WTC11 (cell line): Measurements from ENCODE around the gene KIF20B. TPM values are rescaled to one million over a fixed set of nuclear protein-coding genes. Genes with fewer than 3 reads are reported as not detected.

Experiments
- ATAC-seq: fragments of 200-7000 bp; cut with Tn5 transposase; 2 replicates; pipeline ENCODE4 v1.10.0; 2021; ENCODE audit warnings: mild to moderate bottlenecking, moderate library complexity
- CTCF ChIA-PET: fragments of 300-600 bp; sonication (Branson Sonifier 250); formaldehyde crosslinking; loops from one replicate; lab custom pipeline; 2021; ENCODE audit warnings: antibody characterized with exemption; lab: Charles Lee
- POLR2A ChIA-PET: fragments of 350-600 bp; sonication (Branson Sonifier 250); formaldehyde crosslinking; loops from one replicate; lab custom pipeline; 2021; ENCODE audit warnings: antibody characterized with exemption; lab: Charles Lee
- DNase-seq: peaks from one replicate; pipeline ENCODE4 v3.0.0; 2021; ENCODE audit warnings: low spot score
- H3K27ac Mint-ChIP-seq: 2 replicates; pipeline ENCODE4 v1.8.0; 2021; ENCODE audit warnings: mixed read lengths
- H3K27me3 Mint-ChIP-seq: 2 replicates; pipeline ENCODE4 v1.8.0; 2021; ENCODE audit warnings: low read depth, mild to moderate bottlenecking, moderate library complexity, mixed read lengths
- H3K36me3 Mint-ChIP-seq: 2 replicates; pipeline ENCODE4 v1.8.0; 2021; ENCODE audit warnings: mixed read lengths
- H3K4me1 Mint-ChIP-seq: 2 replicates; pipeline ENCODE4 v1.8.0; 2022; ENCODE audit warnings: mixed read lengths
- H3K4me3 Mint-ChIP-seq: 2 replicates; pipeline ENCODE4 v1.8.0; 2021; ENCODE audit warnings: mild to moderate bottlenecking, moderate library complexity, mixed read lengths
- H3K9me3 Mint-ChIP-seq: 2 replicates; pipeline ENCODE4 v1.8.0; 2021; ENCODE audit warnings: mixed read lengths
- ATF1 ChIP-seq: sonication (generic); formaldehyde crosslinking; IDR thresholded peaks from 2 replicates; pipeline ENCODE4 v1.8.1; 2023; ENCODE audit warnings: mild to moderate bottlenecking, moderate library complexity, missing genetic modification reagents
- EMX1 ChIP-seq: fragments of 250-450 bp; sonication (Bioruptor Pico); IDR thresholded peaks from 2 replicates; pipeline ENCODE4 v1.8.0; 2021; ENCODE audit warnings: mild to moderate bottlenecking
- GRHL2 ChIP-seq: fragments of 250-450 bp; sonication (Bioruptor Pico); IDR thresholded peaks from 2 replicates; pipeline ENCODE4 v1.8.0; 2022; ENCODE audit warnings: mild to moderate bottlenecking, moderate library complexity; ENCODE audit not compliant: insufficient replicate concordance, severe bottlenecking
- NR1H2 ChIP-seq: sonication (generic); formaldehyde crosslinking; IDR thresholded peaks from 2 replicates; pipeline ENCODE4 v1.9.0; 2021; ENCODE audit warnings: mild to moderate bottlenecking, moderate library complexity, missing genetic modification reagents
- NR2C2 ChIP-seq: sonication (generic); formaldehyde crosslinking; IDR thresholded peaks from 2 replicates; pipeline ENCODE4 v1.8.0; 2022; ENCODE audit warnings: mild to moderate bottlenecking, missing genetic modification reagents
- RELA ChIP-seq: sonication (generic); formaldehyde crosslinking; IDR thresholded peaks from 2 replicates; pipeline ENCODE4 v1.8.1; 2022; ENCODE audit warnings: missing genetic modification reagents, mild to moderate bottlenecking, borderline replicate concordance
- SMAD4 ChIP-seq: sonication (generic); formaldehyde crosslinking; IDR thresholded peaks from 2 replicates; pipeline ENCODE4 v1.8.0; 2022; ENCODE audit warnings: mild to moderate bottlenecking, missing genetic modification reagents
- TEAD4 ChIP-seq: sonication (generic); formaldehyde crosslinking; IDR thresholded peaks from 2 replicates; pipeline ENCODE4 v1.8.0; 2022; ENCODE audit warnings: mild to moderate bottlenecking, missing genetic modification reagents
- ZNF416 ChIP-seq: fragments of 250-450 bp; sonication (Bioruptor Pico); IDR thresholded peaks from 2 replicates; pipeline ENCODE4 v1.9.0; 2021; ENCODE audit warnings: mild to moderate bottlenecking, inconsistent platforms
- ZNF512 ChIP-seq: sonication (generic); formaldehyde crosslinking; IDR thresholded peaks from 2 replicates; pipeline ENCODE4 v1.8.1; 2022; ENCODE audit warnings: missing genetic modification reagents, borderline replicate concordance
- ZNF671 ChIP-seq: fragments of 250-450 bp; sonication (Bioruptor Pico); IDR thresholded peaks from 2 replicates; pipeline ENCODE4 v1.8.0; 2021; ENCODE audit warnings: mild to moderate bottlenecking
- total RNA-seq: library from RNA; stranded (reverse); gene quantifications from 3 replicates; pipeline ENCODE4 v1.2.3, GENCODE V29; 2021
- TF ChIP-seq, protein P1 (sequence below): sonication (generic); formaldehyde crosslinking; IDR thresholded peaks from 2 replicates; pipeline ENCODE4 v1.8.1; 2022; ENCODE audit warnings: low read depth, missing genetic modification reagents, borderline replicate concordance
- TF ChIP-seq, protein P2 (sequence below): fragments of 250-450 bp; sonication (Bioruptor Pico); IDR thresholded peaks from 2 replicates; pipeline ENCODE4 v1.9.0; 2021; ENCODE audit warnings: mild to moderate bottlenecking
- TF ChIP-seq, protein P3 (sequence below): sonication (generic); formaldehyde crosslinking; IDR thresholded peaks from 2 replicates; pipeline ENCODE4 v1.8.0; 2022; ENCODE audit warnings: missing genetic modification reagents
- TF ChIP-seq, protein P4 (sequence below): sonication (generic); formaldehyde crosslinking; IDR thresholded peaks from 2 replicates; pipeline ENCODE4 v1.8.1; 2023; ENCODE audit warnings: mild to moderate bottlenecking, missing genetic modification reagents, moderate library complexity
- TF ChIP-seq, protein P5 (sequence below): fragments of 250-450 bp; sonication (Bioruptor Pico); IDR thresholded peaks from 2 replicates; pipeline ENCODE4 v1.9.0; 2021; ENCODE audit warnings: mild to moderate bottlenecking

Gene KIF20B
- total RNA-seq, 1 experiment from 2014 or later = 70.2 TPM

- no peak overlapping the region for H3K4me3 Mint-ChIP-seq
- DNase-seq = no peak
- no peak for ATAC-seq
- H3K27me3 Mint-ChIP-seq = no peaks in the 10 kb centered on the region
- no peaks in the 10 kb centered on the region for H3K9me3 Mint-ChIP-seq
- no peak overlapping the region for H3K27ac Mint-ChIP-seq
- H3K36me3 Mint-ChIP-seq = no peaks in the 10 kb centered on the region
- ChIA-PET POLR2A (no interaction called here), CTCF (interaction anchor here (1.1 kb wide), 1 partner anchor 43 kb away, joined by 3 read pairs; no protein-coding TSS in a partner anchor)
- H3K4me1 Mint-ChIP-seq = no peaks in the 10 kb centered on the region
- no peak for TF ChIP-seq RELA
- no peak for TF ChIP-seq ZNF512 (CRISPR knock-in tag)
- no peak for TF ChIP-seq NR2C2
- TF ChIP-seq, protein P1, sequence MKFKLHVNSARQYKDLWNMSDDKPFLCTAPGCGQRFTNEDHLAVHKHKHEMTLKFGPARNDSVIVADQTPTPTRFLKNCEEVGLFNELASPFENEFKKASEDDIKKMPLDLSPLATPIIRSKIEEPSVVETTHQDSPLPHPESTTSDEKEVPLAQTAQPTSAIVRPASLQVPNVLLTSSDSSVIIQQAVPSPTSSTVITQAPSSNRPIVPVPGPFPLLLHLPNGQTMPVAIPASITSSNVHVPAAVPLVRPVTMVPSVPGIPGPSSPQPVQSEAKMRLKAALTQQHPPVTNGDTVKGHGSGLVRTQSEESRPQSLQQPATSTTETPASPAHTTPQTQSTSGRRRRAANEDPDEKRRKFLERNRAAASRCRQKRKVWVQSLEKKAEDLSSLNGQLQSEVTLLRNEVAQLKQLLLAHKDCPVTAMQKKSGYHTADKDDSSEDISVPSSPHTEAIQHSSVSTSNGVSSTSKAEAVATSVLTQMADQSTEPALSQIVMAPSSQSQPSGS (CRISPR knock-in tag) = no peak
- TF ChIP-seq SMAD4 (CRISPR knock-in tag) = no peak
- TF ChIP-seq EMX1 = no peak
- no peak for TF ChIP-seq GRHL2 (CRISPR knock-in tag)
- TF ChIP-seq, protein P2, sequence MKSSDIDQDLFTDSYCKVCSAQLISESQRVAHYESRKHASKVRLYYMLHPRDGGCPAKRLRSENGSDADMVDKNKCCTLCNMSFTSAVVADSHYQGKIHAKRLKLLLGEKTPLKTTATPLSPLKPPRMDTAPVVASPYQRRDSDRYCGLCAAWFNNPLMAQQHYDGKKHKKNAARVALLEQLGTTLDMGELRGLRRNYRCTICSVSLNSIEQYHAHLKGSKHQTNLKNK = no peak
- no peak for TF ChIP-seq ZNF416
- no peak for TF ChIP-seq ATF1
- TF ChIP-seq, protein P3, sequence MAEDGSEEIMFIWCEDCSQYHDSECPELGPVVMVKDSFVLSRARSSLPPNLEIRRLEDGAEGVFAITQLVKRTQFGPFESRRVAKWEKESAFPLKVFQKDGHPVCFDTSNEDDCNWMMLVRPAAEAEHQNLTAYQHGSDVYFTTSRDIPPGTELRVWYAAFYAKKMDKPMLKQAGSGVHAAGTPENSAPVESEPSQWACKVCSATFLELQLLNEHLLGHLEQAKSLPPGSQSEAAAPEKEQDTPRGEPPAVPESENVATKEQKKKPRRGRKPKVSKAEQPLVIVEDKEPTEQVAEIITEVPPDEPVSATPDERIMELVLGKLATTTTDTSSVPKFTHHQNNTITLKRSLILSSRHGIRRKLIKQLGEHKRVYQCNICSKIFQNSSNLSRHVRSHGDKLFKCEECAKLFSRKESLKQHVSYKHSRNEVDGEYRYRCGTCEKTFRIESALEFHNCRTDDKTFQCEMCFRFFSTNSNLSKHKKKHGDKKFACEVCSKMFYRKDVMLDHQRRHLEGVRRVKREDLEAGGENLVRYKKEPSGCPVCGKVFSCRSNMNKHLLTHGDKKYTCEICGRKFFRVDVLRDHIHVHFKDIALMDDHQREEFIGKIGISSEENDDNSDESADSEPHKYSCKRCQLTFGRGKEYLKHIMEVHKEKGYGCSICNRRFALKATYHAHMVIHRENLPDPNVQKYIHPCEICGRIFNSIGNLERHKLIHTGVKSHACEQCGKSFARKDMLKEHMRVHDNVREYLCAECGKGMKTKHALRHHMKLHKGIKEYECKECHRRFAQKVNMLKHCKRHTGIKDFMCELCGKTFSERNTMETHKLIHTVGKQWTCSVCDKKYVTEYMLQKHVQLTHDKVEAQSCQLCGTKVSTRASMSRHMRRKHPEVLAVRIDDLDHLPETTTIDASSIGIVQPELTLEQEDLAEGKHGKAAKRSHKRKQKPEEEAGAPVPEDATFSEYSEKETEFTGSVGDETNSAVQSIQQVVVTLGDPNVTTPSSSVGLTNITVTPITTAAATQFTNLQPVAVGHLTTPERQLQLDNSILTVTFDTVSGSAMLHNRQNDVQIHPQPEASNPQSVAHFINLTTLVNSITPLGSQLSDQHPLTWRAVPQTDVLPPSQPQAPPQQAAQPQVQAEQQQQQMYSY (CRISPR knock-in tag) = no peak
- TF ChIP-seq, protein P4, sequence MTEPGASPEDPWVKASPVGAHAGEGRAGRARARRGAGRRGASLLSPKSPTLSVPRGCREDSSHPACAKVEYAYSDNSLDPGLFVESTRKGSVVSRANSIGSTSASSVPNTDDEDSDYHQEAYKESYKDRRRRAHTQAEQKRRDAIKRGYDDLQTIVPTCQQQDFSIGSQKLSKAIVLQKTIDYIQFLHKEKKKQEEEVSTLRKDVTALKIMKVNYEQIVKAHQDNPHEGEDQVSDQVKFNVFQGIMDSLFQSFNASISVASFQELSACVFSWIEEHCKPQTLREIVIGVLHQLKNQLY (CRISPR knock-in tag) = no peak
- no peak for TF ChIP-seq ZNF671 (CRISPR knock-in tag)
- TF ChIP-seq NR1H2 (CRISPR knock-in tag) = no peak
- TF ChIP-seq, protein P5, sequence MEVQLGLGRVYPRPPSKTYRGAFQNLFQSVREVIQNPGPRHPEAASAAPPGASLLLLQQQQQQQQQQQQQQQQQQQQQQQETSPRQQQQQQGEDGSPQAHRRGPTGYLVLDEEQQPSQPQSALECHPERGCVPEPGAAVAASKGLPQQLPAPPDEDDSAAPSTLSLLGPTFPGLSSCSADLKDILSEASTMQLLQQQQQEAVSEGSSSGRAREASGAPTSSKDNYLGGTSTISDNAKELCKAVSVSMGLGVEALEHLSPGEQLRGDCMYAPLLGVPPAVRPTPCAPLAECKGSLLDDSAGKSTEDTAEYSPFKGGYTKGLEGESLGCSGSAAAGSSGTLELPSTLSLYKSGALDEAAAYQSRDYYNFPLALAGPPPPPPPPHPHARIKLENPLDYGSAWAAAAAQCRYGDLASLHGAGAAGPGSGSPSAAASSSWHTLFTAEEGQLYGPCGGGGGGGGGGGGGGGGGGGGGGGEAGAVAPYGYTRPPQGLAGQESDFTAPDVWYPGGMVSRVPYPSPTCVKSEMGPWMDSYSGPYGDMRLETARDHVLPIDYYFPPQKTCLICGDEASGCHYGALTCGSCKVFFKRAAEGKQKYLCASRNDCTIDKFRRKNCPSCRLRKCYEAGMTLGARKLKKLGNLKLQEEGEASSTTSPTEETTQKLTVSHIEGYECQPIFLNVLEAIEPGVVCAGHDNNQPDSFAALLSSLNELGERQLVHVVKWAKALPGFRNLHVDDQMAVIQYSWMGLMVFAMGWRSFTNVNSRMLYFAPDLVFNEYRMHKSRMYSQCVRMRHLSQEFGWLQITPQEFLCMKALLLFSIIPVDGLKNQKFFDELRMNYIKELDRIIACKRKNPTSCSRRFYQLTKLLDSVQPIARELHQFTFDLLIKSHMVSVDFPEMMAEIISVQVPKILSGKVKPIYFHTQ (CRISPR knock-in tag) = no peak
- no peak for TF ChIP-seq TEAD4 (CRISPR knock-in tag)
These were observed 109.6 kb downstream of the KIF20B start for GRCh38 chr10:89810908-89811525.
